GM11168 (cell line): Measurements from ENCODE around the gene PCBP3.

Source experiments
- in situ Hi-C: fragments of 300-500 bp; cut with MboI; formaldehyde crosslinking; loops from one replicate; pipeline ENCODE4 v1.12.0; 2022; ENCODE audit warnings: low sequenced_read_pairs; ENCODE audit not compliant: unreplicated experiment

PCBP3 gene

DNA sequence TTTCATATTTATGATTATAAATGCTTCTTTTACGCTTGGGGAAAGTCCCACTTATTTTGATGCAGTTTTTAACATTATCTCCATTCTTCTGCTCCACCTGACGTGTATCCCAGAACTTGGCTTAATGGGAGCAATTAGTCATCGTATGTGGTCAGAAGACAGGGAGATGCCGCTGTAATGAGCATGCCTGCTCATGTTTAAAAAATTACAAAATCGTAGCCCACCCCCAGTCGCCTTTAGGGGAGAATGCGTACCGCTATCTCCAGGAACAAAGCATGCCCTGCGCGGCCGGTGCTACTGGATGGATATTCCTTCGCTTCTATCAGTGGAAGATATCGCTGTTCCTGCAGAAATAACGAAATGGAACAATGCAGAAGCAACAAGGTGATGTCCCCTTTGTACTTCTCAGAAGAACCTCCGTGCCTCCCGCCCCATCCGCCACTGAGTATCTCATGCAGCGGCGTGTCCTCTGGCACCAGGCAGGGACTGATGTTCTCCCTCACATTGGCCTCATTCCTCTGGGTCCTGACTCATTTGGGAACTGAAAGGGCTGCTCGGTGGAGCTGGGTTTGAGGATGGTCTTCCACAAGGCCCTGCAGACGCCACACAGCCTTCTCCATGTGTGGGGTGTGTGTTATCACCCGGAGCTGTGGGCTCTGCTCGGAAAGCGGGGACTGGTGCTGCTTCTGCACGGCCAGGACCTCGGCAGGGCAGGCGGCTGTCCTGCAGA, 221.7 kb downstream of the PCBP3 start:
- in situ Hi-C loops, result no loop called here

DNA sequence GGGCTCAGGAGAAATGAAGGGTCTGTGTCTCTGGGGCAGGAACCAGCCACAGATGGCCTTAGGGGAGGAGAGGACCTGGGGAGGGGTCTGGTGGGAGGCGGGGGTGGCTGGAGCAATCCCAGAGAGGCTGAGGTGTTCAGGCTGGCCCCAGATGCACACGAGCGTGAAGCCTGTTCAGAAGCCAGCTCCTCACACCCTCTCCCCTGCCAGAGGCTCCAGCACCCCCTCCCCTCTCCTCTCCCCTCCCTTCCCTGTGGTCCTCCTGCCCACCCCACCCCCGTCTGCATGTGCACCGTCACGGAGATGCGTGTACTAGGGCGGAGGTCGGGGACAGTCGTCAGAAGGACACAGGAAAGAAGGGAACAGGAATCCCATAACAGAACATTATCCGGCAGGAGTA, 223.0 kb downstream of the PCBP3 start:
- in situ Hi-C loops, result no loop called here

GRCh38 chr21:45867041-45867666, 223.6 kb downstream of the PCBP3 start:
- in situ Hi-C loops, result no loop called here

DNA sequence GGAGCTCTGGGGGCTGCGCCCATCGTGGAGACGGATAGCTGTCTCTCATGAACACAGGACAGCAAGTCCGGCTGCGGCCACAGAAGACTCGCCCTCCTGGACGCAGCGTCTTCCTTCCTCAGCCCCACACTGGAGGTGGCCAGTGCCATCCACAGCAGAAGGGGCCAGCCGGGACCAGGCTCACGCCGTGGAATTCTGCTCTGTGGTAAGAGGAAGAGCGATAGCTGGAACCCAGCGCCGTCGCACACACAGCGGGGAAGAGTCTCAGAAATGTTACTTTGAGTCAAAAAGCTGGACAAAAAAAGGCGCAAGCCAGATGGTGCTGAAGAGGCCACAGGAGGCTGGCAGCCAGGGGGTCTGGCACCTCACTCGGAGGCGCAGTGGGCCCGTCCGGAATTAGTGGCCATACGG, 224.2 kb downstream of the PCBP3 start:
- in situ Hi-C loops, result no loop called here

DNA sequence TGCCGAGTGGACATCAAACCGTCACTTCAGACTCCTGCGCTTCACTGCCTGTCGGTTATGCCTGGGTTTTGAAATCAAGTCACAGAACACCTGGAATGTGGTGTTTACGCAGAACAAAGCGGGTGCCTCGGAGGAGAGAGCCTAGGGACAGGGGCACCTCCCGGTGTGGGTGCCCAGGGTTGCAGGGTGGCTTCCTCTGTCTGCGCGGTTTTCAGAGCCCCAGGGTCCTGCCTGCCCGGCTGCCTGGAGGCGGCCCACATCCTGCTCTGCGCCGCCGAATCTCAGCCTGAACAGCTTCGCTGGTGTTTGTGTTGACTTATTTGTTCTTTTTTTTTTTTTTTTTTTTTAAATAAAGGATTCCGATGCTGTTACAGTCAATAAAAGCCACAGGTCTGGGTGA, 224.6 kb downstream of the PCBP3 start:
- in situ Hi-C loops, result no loop called here

GRCh38 chr21:45868488-45868887, 225.0 kb downstream of the PCBP3 start:
- in situ Hi-C loops, result no loop called here

DNA sequence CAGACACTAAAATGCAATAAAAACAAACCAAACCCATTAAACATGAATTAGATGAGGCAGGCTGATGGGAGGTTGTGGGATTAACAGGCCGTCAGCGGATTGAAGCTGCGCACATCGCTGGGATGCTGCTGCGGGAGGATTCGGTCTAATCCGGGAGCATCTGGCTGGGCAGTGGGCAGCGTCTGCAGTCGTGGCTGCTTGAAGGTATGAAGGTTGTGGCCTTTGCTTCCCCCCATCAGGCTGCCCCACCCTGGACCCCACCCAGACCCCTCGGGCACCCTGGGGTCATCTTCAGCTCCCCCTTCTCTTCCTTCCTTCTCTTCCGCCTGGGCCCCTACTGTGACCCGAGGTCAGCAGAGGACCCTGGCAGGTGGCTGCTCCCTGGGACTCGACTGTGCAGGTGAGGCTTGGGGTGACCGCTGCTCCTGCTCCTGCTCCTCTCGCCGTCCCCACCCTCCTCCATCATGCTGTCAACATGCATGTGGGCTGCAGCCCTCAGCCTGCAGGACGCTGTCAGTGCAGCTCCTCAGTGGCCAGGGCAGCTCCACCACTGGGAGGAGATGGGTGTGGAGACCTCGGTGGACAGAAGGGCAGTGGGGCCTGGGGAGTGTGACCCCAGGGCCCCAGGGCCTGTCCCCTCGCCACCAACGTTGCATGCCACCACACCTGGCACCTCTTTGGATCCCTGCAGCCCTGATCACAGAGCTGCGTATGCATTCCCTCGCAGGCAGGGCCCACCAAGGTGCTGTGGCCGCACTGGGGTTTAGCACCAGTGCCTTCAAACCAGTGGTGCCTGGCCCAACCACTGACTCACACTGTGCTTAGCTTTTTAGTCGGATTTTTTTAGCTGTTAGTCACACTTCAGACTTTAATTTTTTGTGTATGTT, 225.8 kb downstream of the PCBP3 start:
- in situ Hi-C loops, result no loop called here

DNA sequence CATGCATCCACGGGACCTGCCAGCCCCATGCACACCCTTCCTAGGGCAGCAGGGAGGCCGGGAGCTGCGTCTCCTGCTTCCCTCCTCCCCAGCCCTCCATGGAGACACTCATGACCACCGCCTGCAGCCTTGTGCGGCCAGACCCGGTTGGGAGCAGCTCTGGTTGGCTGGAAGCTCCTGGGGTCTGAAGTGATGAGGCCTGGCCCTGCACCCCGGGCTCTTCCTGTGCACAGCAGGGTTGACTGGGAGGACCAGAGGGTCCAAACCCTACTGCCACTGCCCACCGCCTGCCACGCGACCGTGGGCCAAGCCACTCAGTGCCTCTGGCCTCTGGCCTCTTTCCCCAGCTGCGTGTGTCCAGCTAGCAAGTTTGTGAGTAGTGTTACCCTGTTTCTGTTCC, 226.9 kb downstream of the PCBP3 start:
- in situ Hi-C loops, result no loop called here

DNA sequence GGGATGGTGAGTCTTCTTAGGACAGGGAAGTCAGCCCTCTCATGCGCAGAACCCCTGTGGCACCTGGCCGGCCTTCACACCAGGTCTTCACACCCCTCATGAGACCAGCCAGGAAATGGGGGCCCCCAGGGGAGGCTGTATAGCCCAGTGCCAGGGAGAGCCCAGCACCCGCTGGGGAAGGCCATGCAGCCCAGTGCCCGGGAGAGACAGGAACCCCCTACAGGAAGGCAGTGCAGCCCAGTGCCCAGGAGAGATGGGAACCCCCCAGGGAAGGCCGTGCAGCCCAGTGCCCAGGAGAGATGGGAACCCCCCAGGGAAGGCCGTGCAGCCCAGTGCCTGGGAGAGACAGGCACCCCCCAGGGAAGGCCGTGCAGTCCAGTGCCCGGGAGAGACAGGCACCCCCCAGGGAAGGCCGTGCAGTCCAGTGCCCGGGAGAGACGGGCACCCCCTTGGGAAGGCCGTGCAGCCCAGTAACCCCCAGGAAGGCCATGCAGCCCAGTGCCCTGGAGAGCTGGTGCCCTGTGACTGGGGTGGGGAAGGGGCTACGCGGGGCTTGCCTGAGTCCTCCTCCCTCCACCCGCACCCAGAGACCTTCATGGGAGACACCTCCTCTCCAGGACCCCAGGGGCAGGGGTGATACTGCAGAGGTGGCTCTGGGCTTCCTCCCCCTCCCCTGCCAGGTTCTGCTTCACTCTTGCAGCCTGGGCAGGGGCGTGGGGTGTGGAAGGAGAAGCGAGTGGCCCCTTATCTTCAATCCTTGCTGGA, 227.5 kb downstream of the PCBP3 start:
- in situ Hi-C loops, result no loop called here

- in situ Hi-C loops, result no loop called here
Measured at GRCh38 chr21:45871616-45872236, 228.2 kb downstream of the PCBP3 start.

- in situ Hi-C loops, result no loop called here
Measured at GRCh38 chr21:45872471-45872870, 228.9 kb downstream of the PCBP3 start.

DNA sequence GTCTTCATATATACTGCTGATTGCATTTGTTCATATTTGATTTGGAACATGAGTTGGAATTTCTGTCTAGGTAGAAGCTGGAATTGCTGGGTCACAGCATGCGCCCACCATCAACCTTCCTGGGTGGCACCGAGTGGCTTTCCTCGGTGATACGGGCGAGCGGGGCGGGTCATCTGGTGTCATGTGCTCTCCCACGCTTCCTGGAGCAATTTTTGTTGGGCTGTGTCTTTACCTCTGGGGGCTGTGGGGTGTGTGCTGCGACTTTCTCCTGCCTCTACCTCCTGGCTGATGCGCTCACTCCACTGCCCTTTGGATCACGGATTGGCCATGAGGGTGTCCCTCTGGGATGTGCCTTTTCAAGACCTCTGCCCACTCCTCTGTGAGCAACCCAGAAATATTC, 229.4 kb downstream of the PCBP3 start:
- in situ Hi-C loops, result no loop called here

DNA sequence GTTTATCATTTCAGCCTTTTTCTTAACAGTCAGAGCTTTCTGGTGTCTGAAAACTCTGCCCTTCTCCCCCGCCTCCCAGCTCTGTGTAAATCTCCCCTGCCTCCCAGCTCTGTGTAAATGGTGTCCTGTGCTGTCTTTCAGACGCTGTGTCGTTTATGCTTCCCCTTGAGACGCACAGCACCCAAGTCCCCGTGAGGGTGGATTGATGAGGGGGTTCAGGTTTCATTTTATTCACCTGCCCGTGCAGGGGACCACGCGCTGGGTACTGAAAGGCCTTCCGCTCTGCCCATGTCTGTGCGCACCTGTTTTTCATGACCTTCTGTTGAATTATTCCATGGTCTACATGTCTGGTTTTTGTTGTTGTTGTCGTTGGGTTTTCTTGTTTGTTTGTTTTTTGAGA, 229.9 kb downstream of the PCBP3 start:
- in situ Hi-C loops, result no loop called here

DNA sequence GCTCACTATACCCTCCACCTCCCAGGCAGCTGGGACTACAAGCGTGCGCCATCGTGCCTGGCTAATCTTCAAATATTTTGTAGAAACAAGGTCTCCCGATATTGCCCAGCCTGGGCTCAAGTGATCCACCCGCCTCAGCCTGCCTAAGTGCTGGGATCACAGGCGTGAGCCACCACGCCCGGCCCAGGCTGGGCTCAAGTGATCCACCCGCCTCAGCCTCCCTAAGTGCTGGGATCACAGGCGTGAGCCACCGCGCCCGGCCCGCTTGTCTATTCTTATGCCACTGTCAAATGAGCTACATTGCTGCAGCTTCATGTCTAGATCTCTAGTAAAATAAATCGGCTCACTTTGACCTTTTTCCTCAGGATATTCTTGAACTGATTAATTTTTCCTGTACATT, 230.3 kb downstream of the PCBP3 start:
- in situ Hi-C loops, result no loop called here

- in situ Hi-C loops, result no loop called here
Measured at GRCh38 chr21:45874716-45875415, 231.3 kb downstream of the PCBP3 start.

- in situ Hi-C loops, result no loop called here
Measured at GRCh38 chr21:45875416-45875760, 231.9 kb downstream of the PCBP3 start.

DNA sequence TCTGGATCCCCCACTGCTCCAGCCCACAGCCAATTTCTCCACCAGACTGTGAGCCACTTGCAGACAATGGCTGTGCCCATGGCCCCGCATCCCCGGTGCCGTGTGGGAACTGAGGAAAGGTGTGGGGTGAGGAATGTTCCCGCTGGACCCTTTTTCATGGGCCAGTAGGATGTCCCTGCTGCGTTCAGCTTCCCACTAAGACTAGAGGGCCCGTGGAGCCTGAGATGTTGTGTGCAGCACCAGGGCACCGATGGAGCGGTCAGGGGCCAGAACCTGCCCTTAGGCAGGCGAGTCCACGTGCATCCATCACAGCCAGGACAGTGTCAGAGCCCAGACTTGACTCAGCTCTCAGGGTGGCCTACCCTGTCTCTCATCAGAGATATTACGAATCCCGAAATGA, 232.4 kb downstream of the PCBP3 start:
- in situ Hi-C loops, result no loop called here

DNA sequence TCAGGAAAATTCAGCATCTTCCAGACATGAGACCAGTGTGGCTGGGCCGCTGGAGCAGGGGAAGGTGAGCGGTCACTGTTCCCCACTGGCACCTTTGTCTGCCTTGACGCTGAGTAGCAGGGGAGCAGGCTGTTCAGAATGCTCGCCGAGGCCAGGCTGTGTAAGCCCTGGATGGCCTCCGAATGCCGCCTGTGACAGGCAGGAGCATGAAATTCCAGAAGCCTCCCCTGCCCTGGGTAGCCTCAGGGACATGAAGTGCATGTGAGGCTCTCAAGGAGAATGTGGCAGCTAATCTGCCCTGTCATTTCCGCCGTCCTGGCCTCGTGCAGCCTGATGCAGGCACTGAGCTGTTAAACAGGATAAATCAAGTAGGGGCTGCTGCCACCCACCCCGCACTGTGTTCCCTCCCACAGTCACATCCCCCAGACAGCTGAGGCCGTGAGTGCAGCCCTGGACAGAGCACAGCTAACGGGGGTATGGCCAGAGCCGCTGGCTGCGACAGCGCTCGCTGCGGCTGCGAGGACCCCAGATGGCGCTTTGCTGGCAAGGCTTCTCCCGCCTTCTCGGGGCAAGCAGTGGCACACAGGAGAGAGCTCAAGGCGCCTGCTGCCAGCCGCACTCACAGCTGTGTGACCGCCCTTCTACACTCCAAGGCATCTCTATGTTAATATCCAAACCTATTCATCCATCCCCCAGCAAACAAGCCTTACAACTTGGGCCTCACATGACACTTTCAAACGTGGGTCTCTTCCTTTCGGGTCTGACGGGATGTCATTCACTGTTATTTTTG, 233.1 kb downstream of the PCBP3 start:
- in situ Hi-C loops, result no loop called here

DNA sequence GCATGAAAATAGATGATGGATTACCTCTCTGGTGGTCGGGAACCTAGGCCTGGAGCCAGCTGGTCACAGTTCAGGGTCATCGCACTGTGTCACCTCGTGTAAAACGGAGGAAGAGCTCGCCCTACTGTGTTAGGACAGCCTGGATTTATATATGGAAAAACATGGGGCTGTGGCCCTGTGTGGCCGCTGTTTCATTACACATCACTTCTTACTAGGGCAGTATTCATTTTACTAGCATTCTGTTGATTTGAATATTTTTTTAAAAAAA, 233.6 kb downstream of the PCBP3 start:
- in situ Hi-C loops, result no loop called here
